ENCODE results near the gene CHD3. TPM values are rescaled to one million over a fixed set of nuclear protein-coding genes. Genes with fewer than 3 reads are reported as not detected.
A peak's percentile ranks its signal among the peaks of the same experiment; 100 is the strongest.

CHD3 gene
- 30.3 and 40.7 TPM in 2 replicates for total RNA-seq

GRCh38 chr17:7888184-7888920 lies at the start of gene CHD3:
Gene CHD3 (plus strand): TSS chr17:7888789. CDS start chr17:7889001, 212 bp downstream.
- TF ChIP-seq CTCF (conservative IDR thresholded peaks at IDR 0.05; ENCODE audit: low read depth, low read length) = no peak
- no peak for DNase-seq (ENCODE audit: low read depth)
- H3K4me3 ChIP-seq (ENCODE audit: low read depth, low read length) = peak within 1 kb of the TSS; percentile 88

GRCh38 chr17:7839190-7839875 lies 49.3 kb upstream of the CHD3 start:
- no peak for TF ChIP-seq CTCF (conservative IDR thresholded peaks at IDR 0.05; ENCODE audit: low read depth, low read length)
- no peak for DNase-seq (ENCODE audit: low read depth)

GRCh38 chr17:7839876-7840261 lies 48.7 kb upstream of the CHD3 start:
- no peak for TF ChIP-seq CTCF (conservative IDR thresholded peaks at IDR 0.05; ENCODE audit: low read depth, low read length)
- H3K4me3 ChIP-seq (ENCODE audit: low read depth, low read length) = no peak overlapping the region
- DNase-seq (ENCODE audit: low read depth) = no peak

More at GRCh38 chr17:7839190-7839875, 49.3 kb upstream of the CHD3 start:
- no peak overlapping the region for H3K4me3 ChIP-seq (ENCODE audit: low read depth, low read length)

- TF ChIP-seq CTCF (conservative IDR thresholded peaks at IDR 0.05; ENCODE audit: low read depth, low read length) = no peak
- DNase-seq (ENCODE audit: low read depth) = no peak
- H3K4me3 ChIP-seq (ENCODE audit: low read depth, low read length) = no peak overlapping the region
Measured at GRCh38 chr17:7840441-7840840, 48.1 kb upstream of the CHD3 start.

- no peak for DNase-seq (ENCODE audit: low read depth)
- H3K4me3 ChIP-seq (ENCODE audit: low read depth, low read length) = peak overlapping the region; percentile 70
- TF ChIP-seq CTCF (conservative IDR thresholded peaks at IDR 0.05; ENCODE audit: low read depth, low read length) = no peak
Measured at GRCh38 chr17:7840875-7841274, 47.7 kb upstream of the CHD3 start.

- no peak for DNase-seq (ENCODE audit: low read depth)
- peak; percentile 21 for TF ChIP-seq CTCF (conservative IDR thresholded peaks at IDR 0.05; ENCODE audit: low read depth, low read length)
- peak overlapping the region; percentile 70 for H3K4me3 ChIP-seq (ENCODE audit: low read depth, low read length)
Measured at GRCh38 chr17:7841396-7841914, 47.1 kb upstream of the CHD3 start.

Data from epithelial cell of proximal tubule (primary cell).